Stimulated activated CD4-positive, alpha-beta T cell treated with anti-CD3 and anti-CD28 coated beads, Interleukin-15, amount 100 ng/mL, for 24 hours (primary cell): Measurements from ENCODE around the gene TEAD3.

Source experiments
- DNase-seq: peaks from one replicate; pipeline ENCODE4 v3.0.0-alpha.2; 2020

TEAD3 gene

DNA sequence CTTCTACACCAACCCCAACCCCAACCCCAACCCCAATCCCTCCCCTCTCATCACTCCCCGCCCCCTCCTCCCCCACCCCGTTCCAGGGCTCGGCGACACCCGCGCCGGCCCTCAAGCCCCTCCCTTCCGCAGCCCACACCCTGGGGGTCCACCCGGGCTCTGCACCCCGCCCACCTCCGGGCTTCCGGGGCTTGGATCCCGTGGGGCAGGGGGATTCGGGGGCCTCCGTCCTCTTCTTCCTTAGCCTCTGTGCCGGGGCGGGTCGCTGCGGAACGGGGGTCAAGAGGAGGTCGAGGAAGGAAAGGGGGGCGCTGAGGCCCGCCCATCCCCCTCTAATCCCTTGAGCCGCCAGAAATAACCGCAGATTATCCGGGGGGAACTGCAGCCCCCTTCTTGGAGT lies 15.1 kb upstream of the TEAD3 start:
- no peak for DNase-seq

- DNase-seq, result no peak
Measured at GRCh38 chr6:35511562-35511941, 14.7 kb upstream of the TEAD3 start.

DNA sequence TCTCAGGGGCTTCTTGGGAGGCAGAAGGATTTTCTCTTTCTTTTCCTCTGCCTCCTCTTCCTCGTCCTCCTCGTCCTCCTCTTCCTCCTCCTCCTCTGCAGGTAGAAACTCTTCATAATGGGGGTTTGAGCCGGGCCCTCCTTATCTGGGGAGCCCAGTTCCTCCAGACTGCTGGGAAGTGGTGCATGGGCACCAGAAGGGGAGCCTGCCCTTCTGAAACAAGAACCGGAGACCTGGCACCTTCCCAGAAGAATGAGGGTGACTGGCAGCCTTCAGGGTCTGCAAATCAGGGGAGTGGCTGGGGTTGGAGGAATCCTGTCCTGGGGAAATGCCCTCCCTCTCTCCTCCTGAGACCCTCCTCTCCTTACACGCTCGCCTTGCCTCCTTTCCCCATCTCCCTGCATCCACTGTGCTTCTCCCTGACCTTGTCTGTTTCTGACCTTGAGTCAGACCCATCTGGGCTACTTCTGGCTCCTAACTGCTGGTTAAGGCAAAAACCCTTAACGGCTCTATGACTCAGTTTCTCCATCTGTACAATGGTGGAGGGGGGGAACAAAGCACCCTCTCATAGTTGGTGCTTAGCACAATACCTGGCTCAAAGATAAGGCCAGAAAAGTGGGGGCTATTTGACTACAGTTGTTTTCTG lies 14.2 kb upstream of the TEAD3 start:
- DNase-seq, result no peak

DNA sequence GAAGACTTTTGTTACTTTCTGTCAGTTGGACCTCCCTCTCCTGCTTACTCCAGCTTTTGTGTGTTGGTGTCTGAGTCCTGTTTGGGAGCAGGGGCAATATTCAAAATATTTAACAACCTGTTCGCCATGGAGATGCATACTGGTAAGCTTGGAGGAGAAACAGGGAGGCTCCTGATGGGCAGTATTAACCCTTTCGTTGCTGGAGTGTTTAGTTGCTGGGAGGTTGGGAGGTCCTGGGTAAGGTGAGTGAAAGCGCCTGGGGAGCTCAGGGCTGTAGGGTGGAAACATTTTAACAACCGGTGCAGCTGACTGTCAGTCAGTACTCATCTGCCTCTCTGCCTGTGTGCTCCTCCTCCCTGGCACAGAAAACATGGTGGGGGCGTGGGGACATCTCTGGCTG lies 11.7 kb upstream of the TEAD3 start:
- no peak for DNase-seq

DNA sequence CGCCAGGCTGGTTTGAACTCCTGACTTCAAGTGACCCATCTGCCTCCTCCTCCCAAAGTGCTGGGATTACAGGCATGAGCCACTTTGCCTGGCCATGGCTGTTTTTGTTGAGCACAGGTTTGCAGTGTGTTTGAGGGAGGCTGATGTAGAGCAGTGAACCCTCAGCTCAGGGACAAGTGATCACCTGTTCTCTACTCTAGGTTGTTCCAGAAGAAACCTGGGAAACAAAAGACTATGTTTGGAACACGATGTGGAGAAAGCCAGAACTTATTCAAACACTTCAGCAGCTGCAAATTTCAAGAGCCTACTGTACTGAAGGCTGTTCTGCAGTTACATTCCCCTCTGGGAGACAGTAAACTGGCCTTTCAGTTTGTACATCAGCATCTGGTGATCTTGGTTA lies 11.1 kb upstream of the TEAD3 start:
- DNase-seq, result no peak

- no peak for DNase-seq
Measured at GRCh38 chr6:35507221-35507620, 10.3 kb upstream of the TEAD3 start.

GRCh38 chr6:35506536-35506935 lies 9.7 kb upstream of the TEAD3 start:
- no peak for DNase-seq

GRCh38 chr6:35505999-35506412 lies 9.1 kb upstream of the TEAD3 start:
- DNase-seq, result no peak

DNA sequence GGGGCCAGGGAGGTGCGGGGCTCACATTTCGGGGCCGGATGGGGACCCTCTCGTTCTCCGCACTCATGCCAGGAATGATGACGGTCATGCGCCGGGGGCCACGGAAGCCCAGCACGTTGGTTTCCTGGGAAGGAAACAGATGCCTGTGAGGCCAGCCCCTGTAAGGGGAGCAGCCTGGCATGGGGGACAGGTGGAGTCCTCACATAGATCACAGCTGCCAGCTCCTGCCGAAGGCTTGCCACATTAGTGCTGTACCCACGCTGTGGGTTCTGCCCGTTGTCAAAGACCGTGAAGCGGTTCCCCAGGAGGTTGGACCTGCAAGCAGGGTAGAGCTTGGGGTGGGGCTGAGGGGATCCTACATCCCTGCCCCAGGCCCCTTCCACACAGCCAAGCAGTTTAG lies 6.7 kb upstream of the TEAD3 start:
- no peak for DNase-seq

DNA sequence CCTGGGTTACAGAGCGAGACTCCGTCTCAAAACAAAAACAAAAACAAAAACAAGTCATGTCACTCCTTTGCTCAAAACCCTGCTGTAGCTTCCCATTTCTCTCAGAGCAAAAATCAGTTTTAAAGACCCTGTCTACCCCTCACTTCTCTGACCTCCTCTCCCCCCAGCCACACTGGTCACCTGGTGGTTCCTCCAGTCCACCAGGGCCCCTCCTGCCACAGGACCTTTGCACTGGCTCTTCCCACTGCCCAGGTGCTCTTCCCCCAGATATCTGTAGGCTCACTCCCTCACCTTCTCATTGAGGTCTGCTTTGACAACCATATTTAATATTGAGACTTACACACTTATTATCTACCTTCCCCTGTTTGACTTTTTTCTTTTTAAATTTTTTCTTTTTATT lies 4.9 kb upstream of the TEAD3 start:
- no peak for DNase-seq

DNA sequence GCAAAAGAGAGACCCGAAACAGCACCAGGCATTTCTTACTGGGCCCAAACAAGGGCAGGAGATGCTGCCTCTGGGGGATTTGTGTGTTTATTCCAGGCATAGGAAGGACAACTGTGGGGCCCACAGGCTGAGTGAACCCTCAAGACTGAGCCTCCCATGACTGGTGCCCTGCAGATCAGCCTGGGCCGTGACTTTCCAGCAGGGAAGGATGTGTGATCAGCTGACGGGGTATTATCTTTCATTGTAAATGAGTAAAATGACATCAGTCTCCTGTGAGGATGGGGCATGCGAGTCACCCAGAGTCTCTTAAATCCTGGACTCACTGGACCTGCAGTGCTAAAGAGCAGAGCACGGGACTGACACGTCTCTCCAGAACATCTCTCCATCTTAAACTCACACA lies 3.9 kb upstream of the TEAD3 start:
- no peak for DNase-seq

- no peak for DNase-seq
Measured at GRCh38 chr6:35499372-35499771, 2.5 kb upstream of the TEAD3 start.

GRCh38 chr6:35498422-35499067 lies 1.7 kb upstream of the TEAD3 start:
- DNase-seq, result no peak

DNA sequence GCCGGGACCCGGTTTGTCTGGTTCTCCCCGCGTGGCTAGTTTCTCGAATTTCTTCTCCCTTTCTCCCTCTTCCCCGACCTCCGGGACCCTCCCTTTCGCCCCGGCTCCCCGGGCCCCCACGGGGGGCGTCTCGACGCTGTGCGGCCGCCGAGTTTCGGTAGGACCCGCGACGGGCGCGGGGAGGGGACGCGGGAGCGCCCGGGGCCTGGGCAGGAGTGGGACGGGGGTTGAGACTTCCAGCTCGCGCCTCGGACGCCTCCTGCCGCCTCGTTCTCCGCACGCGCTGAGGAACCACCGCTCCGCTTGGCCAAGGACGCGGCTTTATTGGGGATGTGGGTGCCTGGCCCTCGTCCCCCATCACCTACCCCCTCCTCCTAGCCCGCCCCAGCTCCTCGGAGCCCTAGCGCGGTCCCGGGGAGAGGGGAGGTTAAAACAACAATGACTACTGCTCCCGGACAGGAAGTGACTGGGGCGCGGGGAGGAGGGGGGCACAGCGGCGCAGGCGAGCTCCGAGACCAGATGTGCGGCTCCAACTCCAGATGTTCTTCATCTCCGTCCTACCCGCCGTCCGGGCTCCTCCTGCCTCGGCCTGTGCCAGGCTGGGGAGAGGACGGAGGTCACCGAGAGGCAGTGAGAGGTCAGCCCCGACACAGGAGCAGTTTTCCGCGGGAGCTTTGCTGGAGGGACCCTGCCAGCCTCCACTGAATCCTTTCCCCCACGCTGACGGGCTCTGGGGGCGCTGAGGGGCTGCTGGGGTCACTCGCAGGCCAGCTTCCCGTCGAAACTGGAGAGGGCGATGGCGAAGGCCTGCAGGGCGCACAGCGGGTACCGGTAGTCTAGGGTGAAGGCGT lies 917 bp upstream of the TEAD3 start:
- peak; percentile 70 for DNase-seq

DNA sequence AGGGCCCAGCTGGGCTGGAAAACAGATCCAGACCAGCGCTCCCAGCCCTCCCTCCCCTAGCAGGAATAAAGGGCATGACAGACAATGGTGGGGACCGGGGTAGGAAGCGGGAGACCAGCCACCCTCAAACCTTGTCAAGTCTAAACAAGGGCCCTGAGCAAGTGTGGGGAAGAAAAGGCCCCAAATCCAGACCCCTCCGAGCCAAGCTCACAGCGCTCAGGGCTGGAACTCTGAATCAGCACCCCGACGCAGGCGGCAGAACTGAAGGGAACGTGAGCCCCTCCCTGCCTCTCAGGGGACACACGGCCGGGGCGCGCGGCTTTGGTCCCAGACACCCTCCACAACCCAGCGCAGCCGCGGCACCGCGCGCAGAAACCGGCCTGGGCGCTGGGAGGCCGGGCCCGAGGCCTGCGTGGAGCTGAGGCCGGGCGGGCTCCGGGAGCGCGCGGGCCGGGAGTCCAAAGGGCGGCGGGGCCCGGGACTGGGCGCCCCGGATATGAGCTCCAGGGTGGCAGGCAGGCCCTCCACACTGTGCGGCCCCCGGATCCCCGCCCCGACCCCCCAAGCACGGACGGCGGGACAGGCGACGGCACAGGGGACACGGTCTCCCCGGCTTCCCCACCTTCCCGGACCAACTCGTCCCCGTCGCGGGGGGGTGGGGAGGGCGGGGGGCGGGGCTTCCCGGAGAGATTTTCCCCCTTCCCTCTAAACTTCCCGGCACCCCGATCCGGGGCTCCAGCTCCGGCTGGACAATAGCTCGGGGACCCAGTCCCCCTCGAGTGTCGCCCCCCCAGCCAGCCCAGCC lies 641 bp downstream of the TEAD3 start:
- DNase-seq, result no peak

- no peak for DNase-seq
Measured at GRCh38 chr6:35495258-35496035, 1.4 kb downstream of the TEAD3 start.

GRCh38 chr6:35494161-35494563 lies 2.7 kb downstream of the TEAD3 start:
- no peak for DNase-seq

DNA sequence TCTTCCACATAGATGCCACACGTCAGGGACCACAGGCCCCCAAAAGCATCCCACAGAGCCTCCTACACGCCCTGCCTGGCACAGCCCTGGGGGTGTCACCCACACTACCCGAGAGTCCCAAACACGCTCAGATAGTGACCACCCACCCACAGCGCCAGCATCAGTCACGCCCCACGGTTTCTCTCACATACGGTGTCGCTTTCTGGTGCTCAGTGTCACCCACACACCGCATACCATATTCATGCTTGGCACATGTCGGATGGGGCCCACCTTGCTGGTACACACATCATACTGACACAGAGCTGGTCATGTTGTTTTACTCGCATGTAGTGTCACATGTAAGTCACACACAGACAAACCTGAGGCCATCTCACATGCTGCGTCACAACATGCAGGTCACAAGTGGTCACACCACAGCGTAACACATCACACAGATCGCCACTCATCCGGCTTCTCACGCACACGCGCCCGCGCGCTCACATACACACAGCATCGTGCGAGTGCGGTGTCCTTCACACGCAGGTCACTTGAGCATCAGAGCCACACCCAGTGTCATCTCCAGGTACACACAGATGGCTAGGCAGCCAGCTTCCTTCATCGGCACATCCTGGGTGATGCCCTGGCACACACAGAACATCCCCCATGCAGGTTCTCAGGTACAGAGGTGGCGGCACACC lies 3.4 kb downstream of the TEAD3 start:
- DNase-seq, result no peak

GRCh38 chr6:35492974-35493284 lies 4.0 kb downstream of the TEAD3 start:
- DNase-seq, result no peak

DNA sequence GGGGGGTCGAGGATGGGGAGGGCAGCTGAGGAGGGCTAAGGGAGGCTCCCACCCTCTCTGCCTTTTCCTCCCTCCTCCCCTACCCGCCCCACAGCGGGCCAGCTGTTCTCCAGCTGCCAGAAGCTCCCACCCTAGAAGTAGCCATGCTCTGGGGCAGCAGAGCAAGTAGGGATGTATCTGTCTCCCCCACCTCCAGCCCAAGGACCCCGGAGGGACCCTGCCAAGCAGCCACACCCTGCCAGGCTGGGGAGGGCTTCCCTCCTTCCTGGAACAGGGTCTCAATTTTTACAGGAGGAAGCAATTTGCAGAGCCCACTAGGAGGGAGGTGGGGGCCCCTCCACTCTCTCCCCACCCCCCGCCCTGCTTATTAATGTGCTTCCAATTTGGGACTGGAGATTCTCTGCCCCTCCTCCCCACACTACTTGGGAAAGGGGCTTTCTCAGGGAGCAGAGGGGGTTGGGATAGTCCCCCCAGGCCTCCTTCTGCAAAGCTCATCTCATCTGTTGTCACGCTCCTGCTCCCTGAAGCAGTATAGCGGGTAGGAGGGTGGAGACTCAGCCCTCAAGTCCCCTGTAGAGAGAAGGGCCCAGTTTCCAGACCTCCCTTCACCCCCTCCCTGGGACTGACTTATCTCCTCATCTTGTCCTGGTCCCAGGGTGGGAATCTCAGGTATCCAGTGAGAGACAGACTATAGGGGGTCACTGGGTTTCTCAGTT lies 4.5 kb downstream of the TEAD3 start:
- DNase-seq, result no peak

- no peak for DNase-seq
Measured at GRCh38 chr6:35491558-35492257, 5.2 kb downstream of the TEAD3 start.
